ENCODE results near the gene TBC1D8. TPM values are rescaled to one million over a fixed set of nuclear protein-coding genes. Genes with fewer than 3 reads are reported as not detected.

Gene TBC1D8
- total and polyA plus RNA-seq, 9 of the 15 experiments (the other 6 are each of a cell fraction or from before 2014, with no cell fraction given), result 0.36 to 1.3 (median 0.82) TPM

DNA sequence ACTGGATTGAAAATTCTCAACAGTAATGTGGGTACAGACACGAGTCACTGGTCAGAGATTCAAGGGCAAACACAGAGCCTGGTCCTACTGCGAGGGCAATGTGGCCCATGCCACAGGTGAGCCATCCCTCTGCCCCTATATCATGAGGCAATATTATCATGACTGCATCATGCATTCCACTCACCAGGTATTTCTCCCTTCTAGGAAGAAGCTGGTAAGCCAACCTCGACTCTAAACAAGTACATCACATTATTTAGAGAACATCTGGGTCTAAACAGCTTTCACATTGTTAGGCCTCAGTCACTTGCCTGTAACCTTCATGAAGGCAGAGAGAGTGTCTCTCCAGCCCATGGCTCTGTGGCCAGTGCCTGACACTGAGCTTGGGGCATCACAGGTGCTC lies 163.6 kb downstream of the TBC1D8 start (continued):
- TF ChIP-seq SMARCC2 (IDR thresholded peaks at IDR 0.05; ENCODE audit: low read depth) (no peak), LARP7 (IDR thresholded peaks at IDR 0.05) (no peak), U2AF1 (optimal IDR thresholded peaks at IDR 0.05; ENCODE audit: low read depth, low read length) (no peak), ETV1 (tag; conservative IDR thresholded peaks at IDR 0.05; ENCODE audit: low read depth) (no peak), POLR3A (IDR thresholded peaks at IDR 0.05; ENCODE audit: borderline replicate concordance, extremely low read depth, insufficient read depth, insufficient read length) (no peak), ZFP1 (CRISPR knock-in tag; IDR thresholded peaks at IDR 0.05) (no peak), CEBPB (tag; IDR thresholded peaks at IDR 0.05) (no peak)

DNA sequence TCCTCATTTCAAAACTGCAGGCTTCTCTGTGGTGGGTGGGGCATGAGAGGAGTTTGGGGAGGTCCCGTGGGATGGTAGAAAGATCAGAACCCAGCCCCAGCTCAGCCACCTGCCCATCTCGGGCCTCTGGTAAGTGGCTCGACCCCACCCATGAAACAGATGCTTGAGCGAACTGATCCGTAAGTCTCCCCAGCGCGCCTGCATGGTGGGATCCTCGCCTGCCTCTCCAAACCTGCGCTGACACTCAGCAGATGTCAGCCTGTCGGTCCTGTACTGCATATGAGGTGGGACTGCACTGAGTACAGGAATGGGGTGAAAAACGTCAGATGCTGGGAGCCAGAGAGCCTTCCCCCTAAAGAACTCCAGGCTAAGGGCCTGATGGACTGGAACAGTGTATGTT lies 165.0 kb downstream of the TBC1D8 start:
- no peaks in the 10 kb centered on the region for H3K9me3 ChIP-seq (replicated peaks; ENCODE audit: control insufficient read depth, insufficient read depth, low read depth, low read length)
- H3K4me1 ChIP-seq (replicated peaks in 1 of 2; ENCODE audit: control insufficient read depth in 2 of 2, insufficient read depth in 2 of 2, low read length in 2 of 2), result peaks cover 0 to 8% of the 10 kb centered on the region in 2 experiments; a peak in 1 of 5 replicates
- WGBS (ENCODE audit: insufficient coverage, low coverage, missing lambda C conversion rate), result 3% methylated on average over 11 of the region's 11 CpGs
- no peak overlapping the region for H3K4me3 ChIP-seq
- no peak overlapping the region for H2AFZ ChIP-seq (ENCODE audit: low read depth, low read length)
- peaks cover 7% of the 10 kb centered on the region; the same call in 1 of the 2 replicates for H4K20me1 ChIP-seq (replicated peaks; ENCODE audit: control insufficient read depth, insufficient read depth, low read length)
- FAIRE-seq (no peak), DNase-seq (ENCODE audit: extremely low read depth in 1 of 4, low spot score in 3 of 4) (no peak), ATAC-seq (no peak)
- no peaks in the 10 kb centered on the region for H3K9me1 ChIP-seq (ENCODE audit: control insufficient read depth, insufficient read depth, low read length)
- TF ChIP-seq EGR1 (conservative IDR thresholded peaks at IDR 0.05), result no peak
- no peak for TF ChIP-seq SUPT5H (IDR thresholded peaks at IDR 0.05)
- TF ChIP-seq RCOR1 (IDR thresholded peaks at IDR 0.05; ENCODE audit: borderline replicate concordance in 1 of 2, low read depth in 2 of 2, low read length in 2 of 2), result no peak
- no peak for TF ChIP-seq ZNF184 (CRISPR knock-in tag; IDR thresholded peaks at IDR 0.05)
- TF ChIP-seq, protein P1, sequence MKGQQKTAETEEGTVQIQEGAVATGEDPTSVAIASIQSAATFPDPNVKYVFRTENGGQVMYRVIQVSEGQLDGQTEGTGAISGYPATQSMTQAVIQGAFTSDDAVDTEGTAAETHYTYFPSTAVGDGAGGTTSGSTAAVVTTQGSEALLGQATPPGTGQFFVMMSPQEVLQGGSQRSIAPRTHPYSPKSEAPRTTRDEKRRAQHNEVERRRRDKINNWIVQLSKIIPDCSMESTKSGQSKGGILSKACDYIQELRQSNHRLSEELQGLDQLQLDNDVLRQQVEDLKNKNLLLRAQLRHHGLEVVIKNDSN (CRISPR knock-in tag; IDR thresholded peaks at IDR 0.05), result no peak
- no peak for TF ChIP-seq ZNF436 (CRISPR knock-in tag; IDR thresholded peaks at IDR 0.05)
- no peak overlapping the region for H3K27ac ChIP-seq (ENCODE audit: extremely low read depth, low read depth, low read length)
- no peak overlapping the region for H3K4me2 ChIP-seq (ENCODE audit: insufficient read depth, low read length)
- CTCF ChIA-PET (ENCODE audit: low intra/inter-chr PET ratio), result interaction anchor here (1.3 kb wide), 1 partner anchor 379 kb away, joined by 8 read pairs; no protein-coding TSS in a partner anchor
- POLR2A ChIA-PET, result no interaction called here
- in situ Hi-C loops (cut with MboI) (no loop called here), intact Hi-C loops (cut with micrococcal nuclease) (loop anchor here (10.0 kb wide), 2 partner anchors 161 to 561 kb away; partner anchors contain the start of gene NPAS2)
- BruUV-seq (replicated peaks), result no TSS peak
- no peak overlapping the region for H3K9ac ChIP-seq (ENCODE audit: insufficient read depth in 1 of 2, low read depth in 2 of 2, low read length in 2 of 2)
- peaks cover 26 to 56% of the 10 kb centered on the region in 2 experiments; a peak in 4 of 5 replicates for H3K27me3 ChIP-seq (ENCODE audit: control insufficient read depth in 2 of 2, insufficient read depth in 2 of 2, low read length in 2 of 2)
- H3K36me3 ChIP-seq (ENCODE audit: control insufficient read depth, insufficient read depth, low read length), result no peaks in the 10 kb centered on the region
- H3K79me2 ChIP-seq (ENCODE audit: control insufficient read depth, insufficient read depth, low read length), result no peaks in the 10 kb centered on the region

Data from K562 (cell line).